Neural cell (in vitro differentiated cells): ENCODE results near the gene TRIO. TPM values are rescaled to one million over a fixed set of nuclear protein-coding genes. Genes with fewer than 3 reads are reported as not detected.

Source experiments
- H2AFZ ChIP-seq: fragments of 200-600, 300-800 bp; sonication (generic), shearing (Covaris generic); 2 replicates; pipeline ENCODE4 v1.6.0; 2014; ENCODE audit warnings: low read depth, mild to moderate bottlenecking, antibody characterized with exemption, low read length, moderate library complexity
- H3F3A ChIP-seq: fragments of 200-600 bp; shearing (Covaris generic); 2 replicates; pipeline ENCODE4 v1.6.1; 2016; ENCODE audit warnings: mild to moderate bottlenecking, moderate library complexity, mixed read lengths, antibody characterized with exemption, low read length; ENCODE audit not compliant: insufficient read depth, poor library complexity, severe bottlenecking
- H3K27ac ChIP-seq: fragments of 200-600, 300-800 bp; sonication (generic), shearing (Covaris generic); 2 replicates; pipeline ENCODE4 v1.5.1; 2014; ENCODE audit warnings: mild to moderate bottlenecking, low read length, moderate library complexity
- H3K27me3 ChIP-seq: fragments of 300-800, 200-600 bp; sonication (generic), shearing (Covaris generic); 2 replicates; pipeline ENCODE4 v1.6.0; 2014; ENCODE audit warnings: mild to moderate bottlenecking, low read depth, low read length, moderate library complexity; ENCODE audit not compliant: insufficient read depth
- H3K36me3 ChIP-seq: fragments of 300-800, 200-600 bp; sonication (generic), shearing (Covaris generic); 2 replicates; pipeline ENCODE4 v1.5.1; 2014; ENCODE audit warnings: mild to moderate bottlenecking, antibody characterized with exemption, low read length, moderate library complexity; ENCODE audit not compliant: insufficient read depth
- H3K4me2 ChIP-seq: fragments of 300-800, 200-600 bp; sonication (generic), shearing (Covaris generic); 2 replicates; pipeline ENCODE4 v1.6.0; 2014; ENCODE audit warnings: mild to moderate bottlenecking, low read length
- H3K4me3 ChIP-seq: fragments of 300-800, 200-600 bp; sonication (generic), shearing (Covaris generic); 2 replicates; pipeline ENCODE4 v1.5.1; 2014; ENCODE audit warnings: mild to moderate bottlenecking, low read length, moderate library complexity
- H3K79me2 ChIP-seq: fragments of 200-600 bp; shearing (Covaris generic); replicated peaks from 2 replicates; pipeline ENCODE4 v1.6.0; 2014; ENCODE audit warnings: mild to moderate bottlenecking, low read length, moderate library complexity; ENCODE audit not compliant: insufficient read depth
- H3K9ac ChIP-seq: fragments of 300-800, 200-600 bp; sonication (generic), shearing (Covaris generic); 2 replicates; pipeline ENCODE4 v1.6.1; 2016; ENCODE audit warnings: mild to moderate bottlenecking, low read length, mixed read lengths
- H3K9me2 ChIP-seq: fragments of 200-600 bp; shearing (Covaris generic); 2 replicates; pipeline ENCODE4 v1.6.1; 2016; ENCODE audit warnings: mild to moderate bottlenecking, low read length, mixed read lengths; ENCODE audit not compliant: insufficient read depth
- H3K9me3 ChIP-seq: fragments of 200-600, 300-800 bp; sonication (generic), shearing (Covaris generic); 2 replicates; pipeline ENCODE4 v1.6.1; 2016; ENCODE audit warnings: mild to moderate bottlenecking, mixed run types, low read length, moderate library complexity, mixed read lengths
- H4K20me1 ChIP-seq: fragments of 200-600 bp; shearing (Covaris generic); 2 replicates; pipeline ENCODE4 v1.6.1; 2016; ENCODE audit warnings: mild to moderate bottlenecking, mixed run types; ENCODE audit not compliant: insufficient read depth
- EP300 ChIP-seq: fragments of 450-650 bp; conservative IDR thresholded peaks from 2 replicates; pipeline ENCODE4 v1.6.1; 2014; ENCODE audit warnings: antibody characterized with exemption, mild to moderate bottlenecking, moderate library complexity; ENCODE audit not compliant: poor library complexity, severe bottlenecking
- EZH2 ChIP-seq: fragments of 200-600, 300-800 bp; shearing (Covaris generic), sonication (generic); IDR thresholded peaks from 2 replicates; pipeline ENCODE4 v1.6.1; 2014; ENCODE audit warnings: antibody characterized with exemption, low read length, borderline replicate concordance, mild to moderate bottlenecking; ENCODE audit not compliant: insufficient read depth, poor library complexity, severe bottlenecking
- MXI1 ChIP-seq: fragments of 450-650 bp; conservative IDR thresholded peaks from 2 replicates; pipeline ENCODE4 v1.6.1; 2014; ENCODE audit warnings: antibody characterized with exemption, mild to moderate bottlenecking; ENCODE audit not compliant: poor library complexity, severe bottlenecking
- POLR2AphosphoS5 ChIP-seq: IDR thresholded peaks from 2 replicates; pipeline ENCODE4 v1.6.1; 2012
- RAD21 ChIP-seq: fragments of 450-650 bp; conservative IDR thresholded peaks from 2 replicates; pipeline ENCODE4 v1.6.1; 2014; ENCODE audit warnings: antibody characterized with exemption, mild to moderate bottlenecking, moderate library complexity
- SMC3 ChIP-seq: fragments of 450-650 bp; conservative IDR thresholded peaks from 2 replicates; pipeline ENCODE4 v1.6.1; 2014; ENCODE audit warnings: antibody characterized with exemption, mild to moderate bottlenecking, moderate library complexity; ENCODE audit not compliant: poor library complexity
- TAF1 ChIP-seq: IDR thresholded peaks from 2 replicates; pipeline ENCODE4 v1.6.1; 2012; ENCODE audit warnings: low read depth
- polyA plus RNA-seq: library from polyadenylated mRNA; depleted of rRNA; stranded (reverse); fragments of >200 nt; gene quantifications from 2 replicates; pipeline ENCODE4 v1.2.3, GENCODE V29; 2014
- TF ChIP-seq, protein P1 (sequence below): IDR thresholded peaks from 2 replicates; pipeline ENCODE4 v1.6.1; 2012; ENCODE audit warnings: borderline replicate concordance
- TF ChIP-seq, protein P2 (sequence below): fragments of 450-650 bp; IDR thresholded peaks from 2 replicates; pipeline ENCODE4 v1.5.1; 2014; ENCODE audit warnings: antibody characterized with exemption, mild to moderate bottlenecking, moderate library complexity; ENCODE audit not compliant: poor library complexity, severe bottlenecking

The TRIO gene
- polyA plus RNA-seq, 1 donor from 2014 or later, result 168 TPM

DNA sequence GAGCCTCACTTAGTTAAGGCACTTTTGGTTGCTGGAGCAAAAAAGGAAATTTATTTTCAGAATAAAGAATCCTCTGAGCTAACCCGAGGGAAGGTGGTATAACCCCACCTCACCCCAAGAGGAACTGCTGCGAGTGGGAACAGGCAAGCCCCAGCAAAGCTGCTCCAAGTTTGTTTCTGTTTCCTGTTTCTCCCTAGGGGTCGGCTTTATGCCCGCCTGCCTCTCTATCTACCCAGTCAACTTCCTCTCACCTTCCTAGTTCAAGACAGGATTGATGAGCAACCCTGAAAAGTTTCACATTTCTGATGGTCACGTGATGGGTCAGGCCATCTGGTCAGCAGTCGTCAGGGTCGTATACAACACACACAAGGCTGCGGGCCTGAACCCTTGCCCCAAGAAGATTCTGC is 31.1 kb downstream of the TRIO start:
- Histone ChIP-seq H3K4me3 (no peak overlapping the region), H3K27ac (no peak overlapping the region), H3K9me2 (no peaks in the 10 kb centered on the region), H3K9me3 (no peaks in the 10 kb centered on the region), H3F3A (no peaks in the 10 kb centered on the region), H2AFZ (no peak overlapping the region), H4K20me1 (peaks cover 52% of the 10 kb centered on the region), H3K4me2 (no peak overlapping the region), H3K36me3 (no peaks in the 10 kb centered on the region), H3K79me2 (peaks cover 94% of the 10 kb centered on the region), H3K9ac (no peak overlapping the region), H3K27me3 (no peaks in the 10 kb centered on the region)
- TF ChIP-seq EZH2, result no peak
- TF ChIP-seq, protein P1, sequence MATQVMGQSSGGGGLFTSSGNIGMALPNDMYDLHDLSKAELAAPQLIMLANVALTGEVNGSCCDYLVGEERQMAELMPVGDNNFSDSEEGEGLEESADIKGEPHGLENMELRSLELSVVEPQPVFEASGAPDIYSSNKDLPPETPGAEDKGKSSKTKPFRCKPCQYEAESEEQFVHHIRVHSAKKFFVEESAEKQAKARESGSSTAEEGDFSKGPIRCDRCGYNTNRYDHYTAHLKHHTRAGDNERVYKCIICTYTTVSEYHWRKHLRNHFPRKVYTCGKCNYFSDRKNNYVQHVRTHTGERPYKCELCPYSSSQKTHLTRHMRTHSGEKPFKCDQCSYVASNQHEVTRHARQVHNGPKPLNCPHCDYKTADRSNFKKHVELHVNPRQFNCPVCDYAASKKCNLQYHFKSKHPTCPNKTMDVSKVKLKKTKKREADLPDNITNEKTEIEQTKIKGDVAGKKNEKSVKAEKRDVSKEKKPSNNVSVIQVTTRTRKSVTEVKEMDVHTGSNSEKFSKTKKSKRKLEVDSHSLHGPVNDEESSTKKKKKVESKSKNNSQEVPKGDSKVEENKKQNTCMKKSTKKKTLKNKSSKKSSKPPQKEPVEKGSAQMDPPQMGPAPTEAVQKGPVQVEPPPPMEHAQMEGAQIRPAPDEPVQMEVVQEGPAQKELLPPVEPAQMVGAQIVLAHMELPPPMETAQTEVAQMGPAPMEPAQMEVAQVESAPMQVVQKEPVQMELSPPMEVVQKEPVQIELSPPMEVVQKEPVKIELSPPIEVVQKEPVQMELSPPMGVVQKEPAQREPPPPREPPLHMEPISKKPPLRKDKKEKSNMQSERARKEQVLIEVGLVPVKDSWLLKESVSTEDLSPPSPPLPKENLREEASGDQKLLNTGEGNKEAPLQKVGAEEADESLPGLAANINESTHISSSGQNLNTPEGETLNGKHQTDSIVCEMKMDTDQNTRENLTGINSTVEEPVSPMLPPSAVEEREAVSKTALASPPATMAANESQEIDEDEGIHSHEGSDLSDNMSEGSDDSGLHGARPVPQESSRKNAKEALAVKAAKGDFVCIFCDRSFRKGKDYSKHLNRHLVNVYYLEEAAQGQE, result no peak
- TF ChIP-seq SMC3, result no peak
- TF ChIP-seq, protein P2, sequence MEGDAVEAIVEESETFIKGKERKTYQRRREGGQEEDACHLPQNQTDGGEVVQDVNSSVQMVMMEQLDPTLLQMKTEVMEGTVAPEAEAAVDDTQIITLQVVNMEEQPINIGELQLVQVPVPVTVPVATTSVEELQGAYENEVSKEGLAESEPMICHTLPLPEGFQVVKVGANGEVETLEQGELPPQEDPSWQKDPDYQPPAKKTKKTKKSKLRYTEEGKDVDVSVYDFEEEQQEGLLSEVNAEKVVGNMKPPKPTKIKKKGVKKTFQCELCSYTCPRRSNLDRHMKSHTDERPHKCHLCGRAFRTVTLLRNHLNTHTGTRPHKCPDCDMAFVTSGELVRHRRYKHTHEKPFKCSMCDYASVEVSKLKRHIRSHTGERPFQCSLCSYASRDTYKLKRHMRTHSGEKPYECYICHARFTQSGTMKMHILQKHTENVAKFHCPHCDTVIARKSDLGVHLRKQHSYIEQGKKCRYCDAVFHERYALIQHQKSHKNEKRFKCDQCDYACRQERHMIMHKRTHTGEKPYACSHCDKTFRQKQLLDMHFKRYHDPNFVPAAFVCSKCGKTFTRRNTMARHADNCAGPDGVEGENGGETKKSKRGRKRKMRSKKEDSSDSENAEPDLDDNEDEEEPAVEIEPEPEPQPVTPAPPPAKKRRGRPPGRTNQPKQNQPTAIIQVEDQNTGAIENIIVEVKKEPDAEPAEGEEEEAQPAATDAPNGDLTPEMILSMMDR, result no peak
- TF ChIP-seq RAD21, result no peak
- no peak for TF ChIP-seq TAF1
- TF ChIP-seq EP300, result no peak
- no peak for TF ChIP-seq MXI1
- TF ChIP-seq POLR2AphosphoS5, result no peak

DNA sequence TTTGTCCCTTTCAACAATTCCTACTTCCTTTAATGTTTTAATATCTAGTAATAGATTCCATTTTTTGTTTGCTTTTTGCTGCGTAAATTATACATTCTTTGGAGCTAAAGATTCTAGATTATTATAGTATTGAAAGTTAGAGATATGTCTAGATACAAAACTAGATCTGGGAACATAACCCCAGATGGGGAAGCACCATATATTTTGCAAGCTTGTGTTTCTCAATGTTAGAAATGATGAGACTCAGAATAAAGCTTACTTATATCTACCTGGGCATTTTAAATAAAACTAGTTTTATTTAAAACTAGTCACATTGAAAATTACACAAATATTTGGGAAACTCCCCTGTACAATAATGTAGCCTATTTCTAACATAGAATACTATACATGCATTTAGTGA is 32.2 kb downstream of the TRIO start:
- Histone ChIP-seq H3K27ac (no peak overlapping the region), H3K4me3 (no peak overlapping the region), H3K36me3 (no peaks in the 10 kb centered on the region), H3F3A (no peaks in the 10 kb centered on the region), H3K9me2 (no peaks in the 10 kb centered on the region), H3K79me2 (peaks cover 94% of the 10 kb centered on the region), H3K9ac (no peak overlapping the region), H2AFZ (no peak overlapping the region), H4K20me1 (peaks cover 48% of the 10 kb centered on the region), H3K27me3 (no peaks in the 10 kb centered on the region), H3K9me3 (no peaks in the 10 kb centered on the region), H3K4me2 (no peak overlapping the region)
- TF ChIP-seq, protein P1, result no peak
- no peak for TF ChIP-seq SMC3
- no peak for TF ChIP-seq RAD21
- TF ChIP-seq TAF1, result no peak
- TF ChIP-seq EP300, result no peak
- TF ChIP-seq EZH2, result no peak
